Thyroid gland (tissue), 4 donors: ENCODE results near the gene DKC1.

Experiments used
- POLR2A ChIP-seq, 2 donors: fragments of 450-650 bp; IDR thresholded peaks; one replicate each; pipeline ENCODE4 v1.6.1; 2017; ENCODE audit warnings: antibody characterized with exemption in 2 of 2, mild to moderate bottlenecking in 2 of 2, moderate library complexity in 1 of 2
- TF ChIP-seq, protein P1 (sequence below), 6 experiments: fragments of 200-600 bp in 3 of 6; fragments of 450-650 bp in 3 of 6; sonication (generic) in 3 of 6; IDR thresholded peaks; one replicate each; pipeline ENCODE4 v1.5.1; 2016 to 2019; ENCODE audit warnings: antibody characterized with exemption in 6 of 6, mild to moderate bottlenecking in 2 of 6, inconsistent platforms in 1 of 6, moderate library complexity in 1 of 6

DNA sequence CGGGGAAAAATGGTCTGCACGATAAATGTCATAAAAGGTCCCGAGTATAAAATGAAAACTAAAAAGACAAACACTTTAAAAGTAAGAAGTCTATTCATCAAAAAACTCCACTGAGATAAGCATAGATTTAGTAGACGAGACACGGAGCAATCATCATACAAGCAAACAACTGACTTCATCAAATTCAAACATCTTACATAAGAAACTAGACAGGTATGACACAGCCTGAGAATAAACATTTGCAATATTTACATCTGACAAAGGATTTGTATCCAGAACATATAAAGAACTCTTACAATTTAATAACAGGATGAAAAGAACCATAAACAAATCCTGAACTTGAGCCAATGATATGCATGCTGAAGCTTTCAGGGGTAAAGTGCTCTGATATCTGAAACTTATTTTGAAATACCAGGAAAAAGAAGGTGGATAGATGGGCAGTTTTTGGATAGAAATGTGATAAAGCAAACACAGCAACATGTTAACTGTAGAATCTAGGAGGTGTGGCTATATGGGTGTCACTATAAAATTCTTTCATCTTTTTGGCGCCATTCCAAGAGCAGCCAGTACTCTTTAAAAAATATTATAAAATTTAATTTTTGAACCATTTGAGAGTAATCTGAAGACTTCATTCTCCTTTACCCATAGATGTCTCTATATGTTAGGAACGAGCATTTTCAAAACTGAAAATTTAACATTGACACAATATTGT lies 30.6 kb downstream of the DKC1 start:
- TF ChIP-seq, protein P1, sequence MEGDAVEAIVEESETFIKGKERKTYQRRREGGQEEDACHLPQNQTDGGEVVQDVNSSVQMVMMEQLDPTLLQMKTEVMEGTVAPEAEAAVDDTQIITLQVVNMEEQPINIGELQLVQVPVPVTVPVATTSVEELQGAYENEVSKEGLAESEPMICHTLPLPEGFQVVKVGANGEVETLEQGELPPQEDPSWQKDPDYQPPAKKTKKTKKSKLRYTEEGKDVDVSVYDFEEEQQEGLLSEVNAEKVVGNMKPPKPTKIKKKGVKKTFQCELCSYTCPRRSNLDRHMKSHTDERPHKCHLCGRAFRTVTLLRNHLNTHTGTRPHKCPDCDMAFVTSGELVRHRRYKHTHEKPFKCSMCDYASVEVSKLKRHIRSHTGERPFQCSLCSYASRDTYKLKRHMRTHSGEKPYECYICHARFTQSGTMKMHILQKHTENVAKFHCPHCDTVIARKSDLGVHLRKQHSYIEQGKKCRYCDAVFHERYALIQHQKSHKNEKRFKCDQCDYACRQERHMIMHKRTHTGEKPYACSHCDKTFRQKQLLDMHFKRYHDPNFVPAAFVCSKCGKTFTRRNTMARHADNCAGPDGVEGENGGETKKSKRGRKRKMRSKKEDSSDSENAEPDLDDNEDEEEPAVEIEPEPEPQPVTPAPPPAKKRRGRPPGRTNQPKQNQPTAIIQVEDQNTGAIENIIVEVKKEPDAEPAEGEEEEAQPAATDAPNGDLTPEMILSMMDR (IDR thresholded peaks at IDR 0.05) = no peak
- no peak for TF ChIP-seq POLR2A (IDR thresholded peaks at IDR 0.05)
